Upper lobe of right lung (tissue), 1 donor: ENCODE measurements around the gene WDR86. TPM values are rescaled to one million over a fixed set of nuclear protein-coding genes. Genes with fewer than 3 reads are reported as not detected.

ENCODE experiments used
- ATAC-seq: fragments of 200-7000 bp; cut with Tn5 transposase; one replicate; pipeline ENCODE4 v1.9.1; 2020; ENCODE audit warnings: mild to moderate bottlenecking, moderate library complexity
- DNase-seq: peaks from one replicate; pipeline ENCODE4 v3.0.0-alpha.2; 2020
- H3K27ac ChIP-seq: fragments of 200-600 bp; one replicate; pipeline ENCODE4 v1.8.0; 2022
- H3K27me3 ChIP-seq: fragments of 200-600 bp; one replicate; pipeline ENCODE4 v1.8.0; 2022; ENCODE audit warnings: mild to moderate bottlenecking
- H3K36me3 ChIP-seq: fragments of 200-600 bp; one replicate; pipeline ENCODE4 v1.8.0; 2022
- H3K4me1 ChIP-seq: fragments of 200-600 bp; one replicate; pipeline ENCODE4 v1.8.0; 2022
- H3K4me3 ChIP-seq: fragments of 200-600 bp; one replicate; pipeline ENCODE4 v1.8.0; 2022; ENCODE audit warnings: mild to moderate bottlenecking
- H3K9me3 ChIP-seq: fragments of 200-600 bp; one replicate; pipeline ENCODE4 v1.8.0; 2022
- CTCF ChIP-seq: fragments of 200-600 bp; IDR thresholded peaks from one replicate; pipeline ENCODE4 v1.8.0; 2022; ENCODE audit warnings: antibody characterized with exemption
- intact Hi-C: fragments of 100-400 bp; cut with DNase I; formaldehyde crosslinking; loops from one replicate; pipeline ENCODE4 v1.11.0; 2022
- total RNA-seq: library from RNA; stranded (reverse); fragmentation: NEBNext Ultra II Directional; extraction: Animal tissue kit (Norgen Biotek cat#: 25700); gene quantifications from one replicate; pipeline ENCODE4 v1.2.1, GENCODE V29; 2021
- donor health status: DM: no; HTN: yes; CAD: no; lungs with severe emphysema.

WDR86 gene
- total RNA-seq, 1 donor from 2014 or later, result 1.3 TPM

DNA sequence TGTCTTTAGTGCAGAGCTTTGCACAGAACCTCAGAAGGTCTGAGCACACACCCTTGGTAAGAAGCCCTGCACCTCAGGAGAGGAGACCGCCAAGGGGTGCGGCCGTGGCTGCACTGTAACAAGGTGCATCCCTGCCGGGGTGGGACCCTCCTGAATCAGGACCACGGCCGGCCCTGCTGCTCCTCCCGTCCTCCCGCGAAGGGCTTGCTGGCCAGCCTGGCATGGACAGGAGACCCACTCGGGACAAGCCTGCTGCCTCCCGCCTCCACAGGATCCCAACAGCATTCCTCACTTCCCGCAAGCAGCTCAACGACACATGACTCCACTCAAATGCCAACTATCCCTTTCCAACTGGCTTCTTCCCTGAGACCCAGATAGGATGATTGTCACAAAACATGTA is 12.8 kb downstream of the WDR86 start:
- no peak for TF ChIP-seq CTCF
- intact Hi-C loops, result no loop called here
- Histone ChIP-seq H3K36me3 (no peaks in the 10 kb centered on the region), H3K4me3 (no peak overlapping the region), H3K9me3 (no peaks in the 10 kb centered on the region), H3K27me3 (no peaks in the 10 kb centered on the region), H3K27ac (no peak overlapping the region), H3K4me1 (no peaks in the 10 kb centered on the region)
- DNase-seq (no peak), ATAC-seq (no peak)

DNA sequence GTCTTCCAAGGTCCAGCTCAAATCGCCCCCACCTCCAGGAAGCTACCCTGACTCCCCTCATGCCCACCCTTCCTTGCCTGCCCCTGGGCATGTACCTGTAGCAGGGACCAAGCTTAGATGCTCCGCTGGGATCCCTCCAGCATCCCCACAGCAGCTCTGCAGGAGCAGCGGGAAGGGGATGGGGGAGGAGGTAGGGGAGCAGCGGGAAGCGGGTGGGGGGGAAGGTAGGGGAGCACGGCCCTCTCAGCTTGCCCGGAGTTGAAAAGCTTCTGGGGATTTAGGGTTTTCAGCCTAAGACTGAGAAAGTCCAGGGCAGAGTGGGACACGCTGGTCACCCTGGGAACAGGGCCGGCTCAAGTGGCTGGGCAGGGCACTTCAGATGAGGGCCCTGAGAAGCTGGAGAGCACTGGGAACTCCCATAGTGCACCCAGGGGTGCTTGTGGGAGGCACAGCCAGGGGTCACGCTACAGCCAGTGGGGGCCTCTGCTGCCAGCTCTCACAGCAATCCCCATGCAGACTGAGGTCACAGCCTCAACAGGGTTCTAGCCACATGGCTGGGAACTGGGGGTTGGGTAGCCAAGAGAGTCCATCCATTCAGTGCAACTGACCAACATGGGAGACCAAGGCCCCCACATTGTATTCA is 13.4 kb downstream of the WDR86 start:
- DNase-seq (peak; percentile 81), ATAC-seq (peak; percentile 67)
- no peak for TF ChIP-seq CTCF
- Histone ChIP-seq H3K4me3 (no peak overlapping the region), H3K9me3 (no peaks in the 10 kb centered on the region), H3K36me3 (no peaks in the 10 kb centered on the region), H3K27ac (no peak overlapping the region), H3K27me3 (no peaks in the 10 kb centered on the region), H3K4me1 (no peaks in the 10 kb centered on the region)
- intact Hi-C loops, result no loop called here

DNA sequence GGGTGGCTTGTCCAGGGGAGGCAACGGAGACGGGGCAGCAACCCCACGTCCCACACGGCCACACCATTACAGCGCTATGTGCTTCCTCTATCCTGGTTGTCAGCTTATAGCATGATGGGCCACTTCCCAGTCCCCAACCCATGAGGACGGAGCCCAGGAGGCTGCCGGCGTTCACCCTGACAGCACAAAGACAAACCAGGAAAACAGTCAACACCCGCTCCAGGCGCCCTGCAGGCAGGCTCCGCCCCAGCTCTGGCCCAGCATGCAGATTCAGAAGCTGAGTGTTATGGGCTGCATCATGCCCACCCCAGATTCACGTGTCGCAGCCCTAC is 14.8 kb downstream of the WDR86 start:
- no peak for ATAC-seq
- H3K27me3 ChIP-seq, result no peaks in the 10 kb centered on the region
- no peak for DNase-seq

GRCh38 chr7:151394076-151395035 is 15.5 kb downstream of the WDR86 start:
- H3K4me1 ChIP-seq, result no peaks in the 10 kb centered on the region
- H3K27ac ChIP-seq, result no peak overlapping the region
- H3K36me3 ChIP-seq, result no peaks in the 10 kb centered on the region
- no peak for TF ChIP-seq CTCF
- ATAC-seq (no peak), DNase-seq (no peak)
- H3K9me3 ChIP-seq, result no peaks in the 10 kb centered on the region
- H3K27me3 ChIP-seq, result no peaks in the 10 kb centered on the region
- no peak overlapping the region for H3K4me3 ChIP-seq
- intact Hi-C loops, result no loop called here

More for the DNA sequence above, 14.8 kb downstream of the WDR86 start:
- TF ChIP-seq CTCF, result no peak
- no peak overlapping the region for H3K4me3 ChIP-seq
- H3K27ac ChIP-seq, result no peak overlapping the region
- intact Hi-C loops, result no loop called here
- H3K36me3 ChIP-seq, result no peaks in the 10 kb centered on the region
- H3K4me1 ChIP-seq, result no peaks in the 10 kb centered on the region
- no peaks in the 10 kb centered on the region for H3K9me3 ChIP-seq

DNA sequence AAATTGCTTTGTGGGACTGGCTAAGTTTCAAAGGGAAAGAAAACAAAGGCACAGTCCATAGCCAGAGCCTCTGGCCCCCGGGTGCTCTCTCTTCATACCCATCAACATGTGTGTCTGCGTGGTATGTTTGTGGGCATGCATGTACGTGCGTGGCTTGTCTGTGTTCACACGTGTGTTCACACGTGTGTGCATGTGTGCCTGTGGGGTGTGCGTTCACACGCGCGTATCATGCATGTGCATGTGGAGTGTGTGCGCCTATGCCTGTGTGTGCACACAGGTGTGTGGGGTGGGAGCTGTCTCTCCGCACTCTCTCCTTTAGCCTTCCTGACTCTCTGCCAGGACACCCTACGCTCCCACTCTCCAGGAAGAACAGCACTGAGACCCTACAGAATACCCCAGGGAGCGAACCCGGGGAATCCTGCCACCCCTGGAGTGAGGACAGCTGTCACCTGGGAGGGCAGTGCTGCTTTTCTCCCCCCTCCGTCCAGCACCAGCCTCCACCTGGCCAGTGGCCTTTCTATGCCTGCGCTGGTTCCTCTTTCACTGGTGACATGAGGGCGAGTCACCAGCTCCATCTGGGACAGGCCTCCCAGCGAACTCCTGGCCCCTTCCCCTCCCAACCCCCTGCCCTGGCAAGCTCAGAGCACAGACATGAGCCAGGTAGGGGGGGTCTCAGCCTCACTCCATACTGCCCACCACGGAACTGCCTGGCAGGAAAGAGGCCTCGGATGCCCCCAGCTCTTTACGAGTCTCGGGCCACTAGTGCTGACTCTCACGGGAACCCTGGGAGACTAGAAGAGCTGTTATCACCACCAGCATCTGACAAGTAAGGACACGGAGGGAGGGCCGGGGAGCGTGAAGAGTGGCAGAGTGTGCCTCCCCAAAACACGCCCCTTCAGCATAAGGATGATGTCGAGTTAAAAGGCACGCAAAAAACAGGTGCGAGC is 16.5 kb downstream of the WDR86 start:
- no peaks in the 10 kb centered on the region for H3K9me3 ChIP-seq
- no peak overlapping the region for H3K4me3 ChIP-seq
- no peaks in the 10 kb centered on the region for H3K4me1 ChIP-seq
- TF ChIP-seq CTCF, result no peak
- DNase-seq (no peak), ATAC-seq (no peak)
- no peaks in the 10 kb centered on the region for H3K36me3 ChIP-seq
- intact Hi-C loops, result no loop called here
- no peak overlapping the region for H3K27ac ChIP-seq
- H3K27me3 ChIP-seq, result no peaks in the 10 kb centered on the region
